Panc1 (cell line): ENCODE results near the gene GRIN1.

Source experiments
- CTCF ChIP-seq: fragments of 450-650 bp; IDR thresholded peaks from 2 replicates; pipeline ENCODE4 v1.5.1; 2017; ENCODE audit warnings: mild to moderate bottlenecking
- POLR2AphosphoS5 ChIP-seq: IDR thresholded peaks from 2 replicates; pipeline ENCODE4 v1.6.1; 2012; ENCODE audit warnings: mild to moderate bottlenecking, low read depth, low read length, moderate library complexity
- REST ChIP-seq, 2 experiments: IDR thresholded peaks; 2 replicates each; pipeline ENCODE4 v1.6.1; 2011 to 2012; ENCODE audit warnings: low read depth in 2 of 2, control low read depth in 1 of 2, low read length in 1 of 2, mild to moderate bottlenecking in 1 of 2, moderate library complexity in 1 of 2; ENCODE audit not compliant: insufficient read depth in 1 of 2
- SIN3A ChIP-seq: IDR thresholded peaks from 2 replicates; pipeline ENCODE4 v1.6.1; 2012; ENCODE audit warnings: low read depth, mild to moderate bottlenecking, low read length, moderate library complexity, borderline replicate concordance; ENCODE audit not compliant: insufficient read depth
- TCF7L2 ChIP-seq: IDR thresholded peaks from 2 replicates; pipeline ENCODE4 v1.6.1; 2011; ENCODE audit warnings: mild to moderate bottlenecking, low read depth, low read length, inconsistent platforms

- TF ChIP-seq POLR2AphosphoS5 (no peak), REST (IDR thresholded peaks at IDR 0.05; ENCODE audit: insufficient read depth in 1 of 2, low read depth in 2 of 2, low read length in 1 of 2) (no peak), CTCF (no peak), SIN3A (no peak), TCF7L2 (no peak)
These were observed 2.3 kb downstream of the GRIN1 start for GRCh38 chr9:137141050-137141810.
